Glutamatergic neuron (in vitro differentiated cells): Measurements from ENCODE around the gene MYOD1. TPM values are rescaled to one million over a fixed set of nuclear protein-coding genes. Genes with fewer than 3 reads are reported as not detected.

Experiments used
- DNase-seq: peaks from one replicate; pipeline ENCODE4 v3.0.0; 2022
- H3K27ac Mint-ChIP-seq: one replicate; pipeline ENCODE4 v1.8.0; 2020; ENCODE audit warnings: mild to moderate bottlenecking, mixed read lengths, inconsistent platforms; ENCODE audit not compliant: unreplicated experiment
- H3K27me3 Mint-ChIP-seq: one replicate; pipeline ENCODE4 v1.8.0; 2020; ENCODE audit warnings: mild to moderate bottlenecking, moderate library complexity, mixed read lengths, inconsistent platforms; ENCODE audit not compliant: unreplicated experiment
- H3K36me3 Mint-ChIP-seq: one replicate; pipeline ENCODE4 v1.8.0; 2020; ENCODE audit warnings: mild to moderate bottlenecking, mixed read lengths, inconsistent platforms; ENCODE audit not compliant: unreplicated experiment
- H3K4me1 Mint-ChIP-seq: one replicate; pipeline ENCODE4 v1.8.0; 2020; ENCODE audit warnings: mild to moderate bottlenecking, low read depth, mixed read lengths, inconsistent platforms; ENCODE audit not compliant: unreplicated experiment
- H3K4me3 Mint-ChIP-seq: one replicate; pipeline ENCODE4 v1.8.0; 2020; ENCODE audit warnings: mild to moderate bottlenecking, mixed read lengths, inconsistent platforms; ENCODE audit not compliant: unreplicated experiment
- H3K9me3 Mint-ChIP-seq: one replicate; pipeline ENCODE4 v1.8.0; 2020; ENCODE audit warnings: mild to moderate bottlenecking, moderate library complexity, mixed read lengths, inconsistent platforms; ENCODE audit not compliant: unreplicated experiment
- total RNA-seq: library from RNA; stranded (reverse); fragmentation: NEBNext Ultra II Directional; extraction: Animal tissue kit (Norgen Biotek cat#: 25700); gene quantifications from one replicate; pipeline ENCODE4 v1.2.1, GENCODE V29; 2021; ENCODE audit not compliant: unreplicated experiment
- TF ChIP-seq, protein P1 (sequence below): fragments of 200-600 bp; sonication (generic); IDR thresholded peaks from one replicate; pipeline ENCODE4 v1.5.0; 2021; ENCODE audit not compliant: partially characterized antibody, unreplicated experiment

MYOD1 gene
- total RNA-seq, 1 donor from 2014 or later = not detected

DNA sequence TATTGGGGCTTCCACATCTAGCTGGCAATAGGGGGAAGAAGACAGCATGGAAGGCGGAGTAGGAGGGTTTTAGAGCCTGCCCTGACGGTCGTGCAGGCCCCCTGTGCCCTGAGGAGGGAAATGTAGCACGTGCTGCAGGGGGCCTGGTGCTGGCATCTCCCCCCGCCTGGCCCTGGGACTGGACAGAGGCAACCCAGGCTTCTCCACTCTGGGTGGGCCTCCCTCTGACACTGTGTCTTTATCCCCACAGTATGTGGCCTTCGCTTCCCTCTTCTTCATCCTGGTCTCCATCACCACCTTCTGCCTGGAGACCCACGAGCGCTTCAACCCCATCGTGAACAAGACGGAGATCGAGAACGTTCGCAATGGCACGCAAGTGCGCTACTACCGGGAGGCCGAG is 52.0 kb downstream of the MYOD1 start:
- Mint-ChIP-seq H3K4me3 (no peak overlapping the region), H3K4me1 (peaks cover 8% of the 10 kb centered on the region), H3K36me3 (no peaks in the 10 kb centered on the region), H3K27ac (no peak overlapping the region), H3K27me3 (peaks cover 7% of the 10 kb centered on the region), H3K9me3 (peaks cover 3% of the 10 kb centered on the region)
- TF ChIP-seq, protein P1, sequence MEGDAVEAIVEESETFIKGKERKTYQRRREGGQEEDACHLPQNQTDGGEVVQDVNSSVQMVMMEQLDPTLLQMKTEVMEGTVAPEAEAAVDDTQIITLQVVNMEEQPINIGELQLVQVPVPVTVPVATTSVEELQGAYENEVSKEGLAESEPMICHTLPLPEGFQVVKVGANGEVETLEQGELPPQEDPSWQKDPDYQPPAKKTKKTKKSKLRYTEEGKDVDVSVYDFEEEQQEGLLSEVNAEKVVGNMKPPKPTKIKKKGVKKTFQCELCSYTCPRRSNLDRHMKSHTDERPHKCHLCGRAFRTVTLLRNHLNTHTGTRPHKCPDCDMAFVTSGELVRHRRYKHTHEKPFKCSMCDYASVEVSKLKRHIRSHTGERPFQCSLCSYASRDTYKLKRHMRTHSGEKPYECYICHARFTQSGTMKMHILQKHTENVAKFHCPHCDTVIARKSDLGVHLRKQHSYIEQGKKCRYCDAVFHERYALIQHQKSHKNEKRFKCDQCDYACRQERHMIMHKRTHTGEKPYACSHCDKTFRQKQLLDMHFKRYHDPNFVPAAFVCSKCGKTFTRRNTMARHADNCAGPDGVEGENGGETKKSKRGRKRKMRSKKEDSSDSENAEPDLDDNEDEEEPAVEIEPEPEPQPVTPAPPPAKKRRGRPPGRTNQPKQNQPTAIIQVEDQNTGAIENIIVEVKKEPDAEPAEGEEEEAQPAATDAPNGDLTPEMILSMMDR = no peak
- DNase-seq = peak; percentile 0

Other genes with a start within 250 kb of the MYOD1 start
- 5.7 TPM for gene ABCC8, start 242.7 kb upstream of the MYOD1 start, total RNA-seq
- gene USH1C, start 175.2 kb upstream of the MYOD1 start, total RNA-seq = not detected
- not detected for gene OTOG, start 172.3 kb upstream of the MYOD1 start, total RNA-seq
- gene KCNC1, start 15.2 kb downstream of the MYOD1 start, total RNA-seq = 12.6 TPM